HL-60/S4 (cell line): ENCODE data around the gene PAK6.

ENCODE experiments used
- in situ Hi-C: fragments of 300-500 bp; cut with MboI; formaldehyde crosslinking; loops from 2 replicates; pipeline ENCODE4 v1.14.3; 2022; ENCODE audit warnings: low sequenced_read_pairs

The PAK6 gene

DNA sequence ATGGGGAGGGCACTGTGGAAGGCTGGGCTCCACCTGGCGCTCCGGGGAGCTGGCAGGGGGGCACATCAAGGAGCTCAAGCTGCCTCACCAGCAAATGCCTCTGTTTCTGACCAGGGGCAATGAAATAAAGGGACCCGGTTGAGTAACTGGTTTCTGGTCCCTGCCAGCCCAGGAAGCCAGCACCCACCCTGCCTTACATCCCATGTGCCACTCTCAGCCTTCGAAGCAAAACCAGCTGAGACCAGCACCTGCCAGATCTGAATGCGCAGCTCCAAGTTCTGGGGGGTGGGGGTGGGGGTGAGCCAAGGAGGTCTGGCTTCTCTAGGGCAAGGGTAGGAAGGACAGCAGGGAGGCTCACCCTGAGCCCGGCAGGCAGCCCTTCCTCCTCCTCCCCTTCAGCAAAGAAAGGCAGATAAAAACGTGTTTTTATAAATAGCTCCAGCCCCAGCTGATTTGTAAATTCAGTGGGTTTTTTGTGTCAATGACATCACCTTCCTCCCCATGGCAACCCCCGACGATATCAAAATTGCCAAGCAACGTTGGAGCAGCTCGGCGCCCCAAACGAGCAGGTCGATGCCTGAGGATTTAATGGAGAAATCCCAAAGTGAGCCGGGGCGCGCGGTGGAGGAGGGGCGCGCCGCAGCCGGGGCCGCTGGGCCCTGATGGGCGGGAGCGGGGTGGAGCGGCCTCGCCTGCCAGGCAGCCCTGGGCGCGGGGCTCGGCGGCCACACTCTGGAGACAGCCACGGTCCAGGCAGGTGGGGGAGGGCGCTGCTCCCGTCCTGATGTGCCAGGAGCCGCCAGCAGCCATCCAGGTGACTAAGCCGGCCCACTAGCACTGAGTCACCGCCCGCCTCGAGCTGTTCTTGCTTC is at the start of gene PAK6:
Gene PAK6 (plus strand): TSS at position 532 of the 872 bp plus-strand sequence. CDS start 25,723 bp downstream, outside the sequence.
- in situ Hi-C loops: no loop called here

GRCh38 chr15:40190591-40190990 is 48.3 kb upstream of the PAK6 start:
- in situ Hi-C loops: loop anchor here (10.0 kb wide), 1 partner anchor 146 kb away; no protein-coding TSS in a partner anchor

DNA sequence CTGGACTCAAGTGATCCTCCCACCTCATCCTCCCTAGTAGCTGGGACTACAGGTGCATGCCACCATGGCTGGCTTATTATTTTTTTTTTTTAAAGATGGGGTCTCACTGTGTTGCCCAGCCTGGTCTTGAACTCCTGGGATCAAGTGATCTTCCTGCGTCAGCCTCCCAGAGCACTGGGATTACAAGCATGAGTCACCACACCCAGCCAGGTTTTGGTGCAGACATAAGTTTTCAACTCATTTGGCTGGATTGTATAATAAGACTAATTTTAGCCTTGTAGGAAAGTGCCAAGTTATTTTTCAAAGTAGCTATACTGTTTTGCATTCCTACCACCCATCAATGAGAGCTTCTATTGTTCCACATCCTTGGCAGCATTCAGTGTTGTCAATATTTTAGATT is 45.9 kb upstream of the PAK6 start:
- in situ Hi-C loops: loop anchor here (10.0 kb wide), 1 partner anchor 148 kb away; no protein-coding TSS in a partner anchor

DNA sequence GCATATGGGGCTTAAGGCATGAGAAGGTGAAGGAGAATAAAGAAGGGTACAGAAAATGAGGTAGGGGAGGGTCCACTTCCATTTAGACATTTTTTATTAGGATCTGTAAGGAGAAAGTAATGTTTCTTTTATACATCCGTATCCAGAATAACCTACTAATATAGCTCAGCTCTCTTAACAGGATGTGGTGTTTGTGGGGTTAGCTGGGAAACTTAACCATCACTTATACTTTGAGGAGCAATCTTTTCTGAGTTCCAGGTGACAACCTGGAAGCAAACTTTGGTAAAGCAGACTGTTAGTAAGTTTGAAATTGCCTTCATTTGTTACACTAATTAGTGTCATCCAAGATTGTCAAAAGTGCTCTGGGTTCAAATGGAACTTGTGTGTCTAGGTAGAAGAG is 41.4 kb upstream of the PAK6 start:
- in situ Hi-C loops: loop anchor here (10.0 kb wide), 1 partner anchor 153 kb away; no protein-coding TSS in a partner anchor

GRCh38 chr15:40198355-40199085 is 40.3 kb upstream of the PAK6 start:
- in situ Hi-C loops: loop anchor here (10.0 kb wide), 1 partner anchor 154 kb away; no protein-coding TSS in a partner anchor

GRCh38 chr15:40204100-40204499 is 34.8 kb upstream of the PAK6 start:
- in situ Hi-C loops: no loop called here

DNA sequence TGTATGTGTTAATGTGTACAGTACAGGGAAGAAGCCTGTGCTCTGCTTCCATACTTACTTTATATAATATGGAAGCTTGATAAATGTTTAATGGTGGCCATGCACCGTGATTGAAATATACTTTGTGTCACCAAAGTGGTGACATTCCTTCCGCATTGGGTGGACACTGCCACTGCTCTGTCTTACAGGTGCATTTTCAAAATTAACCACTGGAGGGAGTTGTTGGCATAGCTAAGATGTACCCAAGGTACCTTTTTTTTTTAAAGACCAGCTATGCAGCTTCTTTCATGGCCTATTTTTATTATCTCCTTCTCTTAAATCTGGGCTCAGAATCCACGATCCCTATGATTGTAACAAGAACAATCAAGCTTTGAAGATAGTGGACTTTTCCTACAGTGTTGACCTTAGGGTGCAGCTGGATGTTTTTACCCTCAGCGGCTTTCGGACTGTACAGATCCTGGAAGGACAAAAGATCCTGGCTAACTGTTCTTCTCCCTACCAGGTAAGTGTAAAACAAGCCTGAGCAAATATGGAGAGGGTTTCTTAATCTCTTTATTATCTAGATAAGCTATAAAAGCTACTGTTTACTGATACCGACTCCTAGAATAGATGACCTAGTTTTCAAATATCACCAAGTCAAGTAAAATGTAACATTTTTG is 21.6 kb upstream of the PAK6 start:
- in situ Hi-C loops: no loop called here

DNA sequence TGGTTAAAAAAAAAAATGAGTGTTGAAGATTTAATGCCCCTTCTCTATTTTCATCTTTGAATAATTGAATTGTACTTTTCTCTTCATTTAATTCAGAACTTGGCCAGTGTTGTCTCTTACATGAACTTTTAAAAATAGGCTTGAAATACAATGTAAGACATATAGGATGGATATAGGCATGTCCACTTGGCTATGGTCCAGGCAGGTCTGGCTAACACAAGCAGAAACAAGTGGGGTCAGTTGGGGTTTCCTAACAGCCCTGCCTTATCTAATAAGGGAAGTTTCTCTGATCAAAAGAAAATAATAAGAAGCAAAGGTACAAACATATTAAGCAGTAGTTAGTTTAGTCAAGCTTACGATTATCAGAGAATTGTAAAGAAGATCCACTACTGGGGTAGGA is 19.1 kb upstream of the PAK6 start:
- in situ Hi-C loops: no loop called here

DNA sequence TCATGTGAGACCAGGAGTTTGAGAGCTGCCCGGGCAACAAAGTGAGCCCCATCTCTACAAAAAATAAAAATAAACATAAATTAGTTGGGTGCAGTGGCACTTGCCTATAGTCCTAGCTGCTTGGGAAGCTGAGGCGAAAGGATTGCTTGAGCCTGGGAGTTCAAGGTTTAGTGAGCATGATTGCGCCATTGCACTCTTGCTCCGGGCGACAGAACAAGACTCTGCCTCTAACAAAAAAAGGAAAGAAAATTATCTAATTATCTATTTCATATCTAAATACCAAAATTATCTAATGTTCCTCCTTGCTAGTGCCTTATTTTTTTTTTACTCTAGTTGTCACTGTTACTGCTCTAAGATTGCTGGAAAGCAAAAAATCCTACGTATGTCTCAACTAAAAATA is 16.7 kb upstream of the PAK6 start:
- in situ Hi-C loops: no loop called here

GRCh38 chr15:40226736-40227135 is 12.1 kb upstream of the PAK6 start:
- in situ Hi-C loops: no loop called here

- in situ Hi-C loops: no loop called here
Measured at GRCh38 chr15:40229316-40229715, 9.5 kb upstream of the PAK6 start.

GRCh38 chr15:40229956-40230355 is 8.9 kb upstream of the PAK6 start:
- in situ Hi-C loops: no loop called here

GRCh38 chr15:40232625-40233070 is 6.2 kb upstream of the PAK6 start:
- in situ Hi-C loops: no loop called here

- in situ Hi-C loops: no loop called here
Measured at GRCh38 chr15:40233727-40234577, 4.9 kb upstream of the PAK6 start.

GRCh38 chr15:40234783-40235182 is 4.1 kb upstream of the PAK6 start:
- in situ Hi-C loops: no loop called here

GRCh38 chr15:40235201-40235885 is 3.5 kb upstream of the PAK6 start:
- in situ Hi-C loops: no loop called here

- in situ Hi-C loops: no loop called here
Measured at GRCh38 chr15:40239404-40239692, 485 bp downstream of the PAK6 start.

DNA sequence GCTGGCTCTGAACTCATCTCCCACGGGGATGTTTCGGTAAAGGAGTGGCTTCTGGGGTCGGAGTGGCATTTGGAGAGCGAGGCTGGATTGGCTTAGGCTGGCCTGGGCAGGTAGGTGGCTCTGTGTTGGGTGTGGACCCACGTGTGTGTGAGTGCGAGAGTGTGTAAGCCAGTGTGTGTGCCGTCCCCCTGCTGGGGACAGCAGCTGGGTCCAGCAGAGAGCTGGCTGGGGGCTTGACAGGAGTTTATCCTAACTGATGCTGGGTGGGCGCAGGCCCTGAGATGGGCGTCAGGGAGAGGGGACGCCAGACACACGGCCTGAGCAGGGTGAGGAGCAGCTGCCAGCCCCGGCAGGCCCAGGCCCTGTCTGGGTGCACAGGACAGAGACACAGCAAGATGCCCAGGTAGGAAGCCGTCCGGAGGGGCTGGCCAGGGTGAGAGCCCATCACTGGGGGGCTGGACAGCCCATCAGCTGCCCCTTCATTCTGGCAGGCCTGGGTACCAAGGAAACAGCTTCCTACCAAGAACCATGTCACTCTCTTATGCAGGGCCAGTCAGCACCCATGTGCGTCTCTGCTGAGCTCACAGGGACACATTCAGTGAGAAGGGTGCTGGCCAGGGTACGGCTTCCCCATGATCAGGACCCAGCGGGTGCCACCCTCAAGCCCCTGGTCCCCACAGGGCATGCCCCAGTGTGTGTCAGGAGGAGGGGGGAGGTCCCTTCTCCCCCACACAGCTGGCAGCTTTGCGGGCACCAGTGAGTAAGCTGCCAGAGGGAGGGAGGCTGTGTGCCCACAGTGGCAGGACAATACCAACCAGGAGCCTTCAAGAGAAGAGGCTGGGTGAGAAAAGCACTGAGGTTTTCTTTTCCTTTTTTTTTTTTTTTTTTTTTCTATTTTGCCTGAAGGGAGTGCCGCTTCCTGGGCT is 1.1 kb downstream of the PAK6 start:
- in situ Hi-C loops: no loop called here
